ENCODE measurements around the gene TTC38.

The TTC38 gene

DNA sequence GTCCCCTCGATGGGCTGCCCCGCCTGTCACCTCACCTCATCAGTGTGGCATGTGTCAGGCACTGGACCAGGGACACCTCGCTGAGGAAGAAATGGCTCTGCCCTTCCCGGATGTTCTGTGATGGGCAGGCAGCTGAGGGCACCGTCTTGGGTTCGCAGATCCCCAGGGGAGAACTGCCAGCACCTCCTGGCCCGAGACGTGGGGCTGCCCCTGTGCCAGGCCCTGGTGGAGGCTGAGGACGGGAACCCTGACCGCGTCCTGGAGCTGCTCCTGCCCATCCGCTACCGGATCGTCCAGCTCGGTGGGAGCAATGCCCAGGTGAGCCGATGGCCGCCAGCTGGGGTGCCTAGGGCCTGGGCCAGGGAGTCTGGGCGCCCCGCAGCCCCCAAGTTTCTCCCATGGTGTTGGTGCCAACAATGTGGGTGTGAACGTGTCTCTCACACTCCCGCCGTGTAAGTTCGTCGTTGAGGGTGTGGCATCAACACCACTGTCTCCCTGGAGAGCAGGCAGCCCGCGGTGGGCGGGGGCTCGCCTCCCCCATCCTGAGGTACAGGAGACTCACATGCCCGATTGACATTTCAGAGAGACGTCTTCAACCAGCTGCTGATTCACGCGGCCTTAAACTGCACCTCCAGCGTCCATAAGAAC, 21.6 kb downstream of the TTC38 start:
- H3K4me1 Mint-ChIP-seq: peaks cover 16% of the 10 kb centered on the region
- peaks cover 34% of the 10 kb centered on the region for H3K36me3 Mint-ChIP-seq (ENCODE audit: low read depth)
- no peaks in the 10 kb centered on the region for H3K9me3 Mint-ChIP-seq
- no peak overlapping the region for H3K4me3 Mint-ChIP-seq
- DNase-seq: no peak
- no peak overlapping the region for H3K27ac Mint-ChIP-seq
- no peaks in the 10 kb centered on the region for H3K27me3 Mint-ChIP-seq (ENCODE audit: low read depth, poor library complexity)
- TF ChIP-seq, protein P1, sequence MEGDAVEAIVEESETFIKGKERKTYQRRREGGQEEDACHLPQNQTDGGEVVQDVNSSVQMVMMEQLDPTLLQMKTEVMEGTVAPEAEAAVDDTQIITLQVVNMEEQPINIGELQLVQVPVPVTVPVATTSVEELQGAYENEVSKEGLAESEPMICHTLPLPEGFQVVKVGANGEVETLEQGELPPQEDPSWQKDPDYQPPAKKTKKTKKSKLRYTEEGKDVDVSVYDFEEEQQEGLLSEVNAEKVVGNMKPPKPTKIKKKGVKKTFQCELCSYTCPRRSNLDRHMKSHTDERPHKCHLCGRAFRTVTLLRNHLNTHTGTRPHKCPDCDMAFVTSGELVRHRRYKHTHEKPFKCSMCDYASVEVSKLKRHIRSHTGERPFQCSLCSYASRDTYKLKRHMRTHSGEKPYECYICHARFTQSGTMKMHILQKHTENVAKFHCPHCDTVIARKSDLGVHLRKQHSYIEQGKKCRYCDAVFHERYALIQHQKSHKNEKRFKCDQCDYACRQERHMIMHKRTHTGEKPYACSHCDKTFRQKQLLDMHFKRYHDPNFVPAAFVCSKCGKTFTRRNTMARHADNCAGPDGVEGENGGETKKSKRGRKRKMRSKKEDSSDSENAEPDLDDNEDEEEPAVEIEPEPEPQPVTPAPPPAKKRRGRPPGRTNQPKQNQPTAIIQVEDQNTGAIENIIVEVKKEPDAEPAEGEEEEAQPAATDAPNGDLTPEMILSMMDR (IDR thresholded peaks at IDR 0.05): no peak

DNA sequence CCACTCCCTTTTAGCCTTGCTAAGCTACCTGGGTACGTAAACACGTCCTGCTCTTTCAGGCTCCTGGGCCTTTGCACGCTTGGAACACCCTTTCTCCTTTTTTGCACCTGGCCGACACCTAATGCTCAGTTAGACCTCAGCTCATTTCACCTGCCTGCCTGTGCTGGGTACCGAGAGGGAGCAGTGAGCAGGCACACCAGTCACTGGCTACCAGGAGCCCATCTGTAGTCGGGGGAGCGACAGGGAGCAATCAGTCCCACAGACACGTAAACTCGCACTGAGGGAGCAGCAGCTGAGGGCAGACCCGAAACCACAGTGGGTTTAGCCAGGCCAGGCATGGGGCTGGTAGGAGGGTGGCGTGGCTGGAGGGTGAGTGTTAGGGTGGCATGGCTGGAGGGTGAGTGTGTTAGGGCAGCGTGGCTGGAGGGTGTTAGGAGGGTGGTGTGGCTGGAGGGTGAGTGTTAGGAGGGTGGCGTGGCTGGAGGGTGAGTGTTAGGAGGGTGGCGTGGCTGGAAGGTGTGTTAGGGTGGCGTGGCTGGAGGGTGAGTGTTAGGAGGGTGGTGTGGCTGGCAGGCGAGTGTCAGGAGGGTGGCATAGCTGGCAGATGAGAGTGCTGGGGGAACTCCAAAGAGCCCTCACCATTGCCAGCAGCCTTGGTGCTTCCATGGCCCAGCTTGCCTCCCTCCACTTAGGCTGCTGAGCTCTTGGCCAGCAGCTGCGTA, 22.5 kb downstream of the TTC38 start:
- no peak overlapping the region for H3K27ac Mint-ChIP-seq
- H3K36me3 Mint-ChIP-seq (ENCODE audit: low read depth): peaks cover 29% of the 10 kb centered on the region
- no peaks in the 10 kb centered on the region for H3K27me3 Mint-ChIP-seq (ENCODE audit: low read depth, poor library complexity)
- no peak for DNase-seq
- peaks cover 21% of the 10 kb centered on the region for H3K4me1 Mint-ChIP-seq
- TF ChIP-seq, protein P1 (IDR thresholded peaks at IDR 0.05): no peak
- H3K4me3 Mint-ChIP-seq: no peak overlapping the region
- H3K9me3 Mint-ChIP-seq: no peaks in the 10 kb centered on the region

DNA sequence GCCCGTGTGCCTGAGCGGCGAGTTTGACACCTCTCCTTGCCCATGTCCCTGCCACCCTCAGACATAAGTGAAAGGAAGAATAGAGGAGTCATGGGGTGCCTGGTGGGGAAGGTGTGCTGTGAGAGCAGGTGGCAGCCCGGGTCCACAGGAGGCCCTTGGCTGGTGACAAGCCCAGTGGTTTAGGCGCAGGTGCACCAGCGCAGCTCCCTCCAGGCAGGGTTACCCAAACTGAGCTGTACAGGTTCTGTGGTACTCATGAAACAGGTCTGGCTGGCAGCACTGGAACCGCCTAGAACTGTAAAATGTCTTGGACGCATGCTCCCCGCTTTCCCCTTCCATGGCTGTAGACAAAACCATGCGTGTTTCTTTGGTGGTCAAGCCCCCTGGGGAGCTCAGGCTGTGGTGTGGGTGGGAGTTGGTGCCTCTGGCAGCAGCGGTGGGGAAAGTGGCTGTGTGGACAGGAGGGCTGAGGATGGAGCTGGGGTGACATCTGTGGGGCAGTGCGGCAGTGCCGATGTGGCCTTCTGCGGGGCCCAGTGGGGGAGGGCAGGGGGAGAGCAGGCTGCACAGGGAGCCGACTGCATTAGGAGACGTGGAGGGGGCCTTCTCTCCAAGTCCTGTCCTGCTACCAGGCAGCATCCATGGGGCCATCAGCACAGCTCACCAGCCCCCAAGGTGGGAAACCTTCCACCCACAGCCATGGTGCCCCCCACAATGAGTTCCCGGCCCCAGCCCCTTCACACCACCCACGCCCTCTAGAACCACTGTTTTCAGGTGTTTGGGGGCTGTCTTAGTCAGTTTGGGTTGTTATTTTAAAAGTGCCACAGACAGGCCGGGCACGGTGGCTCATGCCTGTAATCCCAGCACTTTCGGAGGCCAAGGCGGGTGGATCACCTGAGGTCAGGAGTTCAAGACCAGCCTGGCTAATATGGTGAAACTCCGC, 23.3 kb downstream of the TTC38 start:
- Mint-ChIP-seq H3K27ac (no peak overlapping the region), H3K9me3 (no peaks in the 10 kb centered on the region), H3K4me3 (no peak overlapping the region), H3K27me3 (ENCODE audit: low read depth, poor library complexity) (no peaks in the 10 kb centered on the region), H3K4me1 (peaks cover 29% of the 10 kb centered on the region), H3K36me3 (ENCODE audit: low read depth) (peaks cover 20% of the 10 kb centered on the region)
- DNase-seq: no peak
- TF ChIP-seq, protein P1 (IDR thresholded peaks at IDR 0.05): no peak

DNA sequence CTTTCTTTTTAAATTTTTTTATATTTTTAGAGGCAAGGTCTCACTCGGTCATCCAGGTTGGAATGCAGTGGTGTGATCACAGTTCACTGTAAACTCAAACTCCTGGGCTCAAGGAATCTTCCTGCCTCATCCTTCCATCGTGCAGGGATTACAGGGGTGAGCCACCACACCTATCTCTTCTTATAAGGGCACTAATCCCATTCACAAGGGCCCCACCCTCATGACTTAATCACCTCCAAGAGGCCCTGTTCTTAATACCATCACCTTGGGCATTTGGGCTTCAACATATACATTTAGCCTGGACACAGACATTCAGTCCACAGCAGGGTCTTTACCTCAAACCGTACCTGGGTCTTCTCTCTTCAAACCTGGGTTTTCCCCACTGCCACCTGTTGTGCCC, 24.4 kb downstream of the TTC38 start:
- TF ChIP-seq, protein P1 (IDR thresholded peaks at IDR 0.05): no peak
- DNase-seq: no peak
- Mint-ChIP-seq H3K27ac (no peak overlapping the region), H3K27me3 (ENCODE audit: low read depth, poor library complexity) (no peaks in the 10 kb centered on the region), H3K4me3 (no peak overlapping the region), H3K36me3 (ENCODE audit: low read depth) (peaks cover 18% of the 10 kb centered on the region), H3K9me3 (no peaks in the 10 kb centered on the region), H3K4me1 (peaks cover 36% of the 10 kb centered on the region)

DNA sequence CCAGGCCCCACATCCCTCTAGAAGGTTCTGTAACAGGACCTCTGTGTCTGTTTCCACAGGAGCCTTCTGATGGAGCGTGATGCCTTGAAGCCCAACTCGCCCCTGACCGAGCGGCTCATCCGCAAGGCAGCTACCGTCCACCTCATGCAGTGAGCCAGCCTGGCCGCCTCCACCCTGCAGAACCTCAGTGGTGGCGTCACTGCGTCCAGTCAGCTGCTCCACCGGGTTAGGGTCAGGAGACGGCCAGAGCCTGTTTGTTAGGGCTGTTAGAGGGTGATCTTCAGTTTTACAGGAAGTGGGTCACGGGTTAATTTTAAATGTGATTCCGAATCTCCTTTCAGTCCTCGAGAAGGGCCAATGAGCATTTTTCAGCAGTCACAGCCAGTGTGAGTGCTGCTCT, 24.9 kb downstream of the TTC38 start:
- no peak overlapping the region for H3K4me3 Mint-ChIP-seq
- H3K9me3 Mint-ChIP-seq: no peaks in the 10 kb centered on the region
- H3K36me3 Mint-ChIP-seq (ENCODE audit: low read depth): peaks cover 15% of the 10 kb centered on the region
- no peaks in the 10 kb centered on the region for H3K27me3 Mint-ChIP-seq (ENCODE audit: low read depth, poor library complexity)
- no peak for DNase-seq
- peak overlapping the region; percentile 36 for H3K27ac Mint-ChIP-seq
- TF ChIP-seq, protein P1 (IDR thresholded peaks at IDR 0.05): no peak
- peaks cover 36% of the 10 kb centered on the region for H3K4me1 Mint-ChIP-seq
